Omental fat pad (tissue), 4 donors: ENCODE data around the gene TXNDC17. TPM values are rescaled to one million over a fixed set of nuclear protein-coding genes. Genes with fewer than 3 reads are reported as not detected.
"Not testable (repeated sequence)": the region's sequence is repeated elsewhere in the genome, so short reads cannot be mapped to it uniquely, and the experiment has no call there.

Experiments
- ATAC-seq: fragments of 150-250 bp; one replicate; pipeline ENCODE4 v1.9.1; 2016; ENCODE audit warnings: mild to moderate bottlenecking, moderate library complexity; ENCODE audit not compliant: low FRiP score
- DNase-seq: peaks from one replicate; pipeline ENCODE4 v3.0.0-alpha.2; 2019; ENCODE audit warnings: low spot score
- small RNA-seq: library from RNA; depleted of rRNA; stranded (forward); fragments of <200 nt; gene quantifications from one replicate; pipeline ENCODE3, GENCODE V24; 2016
- total RNA-seq, 4 donors: library from RNA; depleted of rRNA; stranded (reverse); fragments of >200 nt; gene quantifications; one replicate each; pipeline ENCODE4 v1.1.0, GENCODE V29; 2016
- TF ChIP-seq, protein P1 (sequence below), 3 donors: fragments of 450-650 bp; IDR thresholded peaks; one replicate each; pipeline ENCODE4 v1.5.1; 2016 to 2017; ENCODE audit warnings: antibody characterized with exemption in 3 of 3, mild to moderate bottlenecking in 3 of 3, moderate library complexity in 2 of 3

The TXNDC17 gene
- total RNA-seq, 4 donors from 2014 or later = 58.5 to 155 (median 109) TPM

DNA sequence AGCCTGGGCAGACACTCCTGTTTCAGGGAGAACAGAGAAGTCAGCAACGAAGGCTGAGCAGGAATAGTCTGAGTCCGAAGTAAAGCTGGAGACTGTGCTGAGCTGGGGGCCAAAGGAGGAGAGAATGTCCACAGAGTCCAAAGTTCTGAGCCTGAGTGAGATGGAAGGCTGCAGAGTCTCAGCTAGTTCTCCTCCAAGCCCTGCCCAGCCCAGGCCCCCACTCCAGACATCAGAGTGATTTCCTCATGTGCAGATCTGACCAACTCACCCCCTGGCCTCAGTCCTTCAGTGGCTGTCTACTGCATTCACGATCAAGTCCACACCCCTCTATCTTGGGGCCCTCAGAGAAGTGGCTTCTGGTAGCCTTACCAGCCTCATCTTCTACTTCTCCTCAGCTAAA, 50.7 kb downstream of the TXNDC17 start:
- no peak for ATAC-seq
- TF ChIP-seq, protein P1, sequence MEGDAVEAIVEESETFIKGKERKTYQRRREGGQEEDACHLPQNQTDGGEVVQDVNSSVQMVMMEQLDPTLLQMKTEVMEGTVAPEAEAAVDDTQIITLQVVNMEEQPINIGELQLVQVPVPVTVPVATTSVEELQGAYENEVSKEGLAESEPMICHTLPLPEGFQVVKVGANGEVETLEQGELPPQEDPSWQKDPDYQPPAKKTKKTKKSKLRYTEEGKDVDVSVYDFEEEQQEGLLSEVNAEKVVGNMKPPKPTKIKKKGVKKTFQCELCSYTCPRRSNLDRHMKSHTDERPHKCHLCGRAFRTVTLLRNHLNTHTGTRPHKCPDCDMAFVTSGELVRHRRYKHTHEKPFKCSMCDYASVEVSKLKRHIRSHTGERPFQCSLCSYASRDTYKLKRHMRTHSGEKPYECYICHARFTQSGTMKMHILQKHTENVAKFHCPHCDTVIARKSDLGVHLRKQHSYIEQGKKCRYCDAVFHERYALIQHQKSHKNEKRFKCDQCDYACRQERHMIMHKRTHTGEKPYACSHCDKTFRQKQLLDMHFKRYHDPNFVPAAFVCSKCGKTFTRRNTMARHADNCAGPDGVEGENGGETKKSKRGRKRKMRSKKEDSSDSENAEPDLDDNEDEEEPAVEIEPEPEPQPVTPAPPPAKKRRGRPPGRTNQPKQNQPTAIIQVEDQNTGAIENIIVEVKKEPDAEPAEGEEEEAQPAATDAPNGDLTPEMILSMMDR (IDR thresholded peaks at IDR 0.05) = no peak
- no peak for DNase-seq

DNA sequence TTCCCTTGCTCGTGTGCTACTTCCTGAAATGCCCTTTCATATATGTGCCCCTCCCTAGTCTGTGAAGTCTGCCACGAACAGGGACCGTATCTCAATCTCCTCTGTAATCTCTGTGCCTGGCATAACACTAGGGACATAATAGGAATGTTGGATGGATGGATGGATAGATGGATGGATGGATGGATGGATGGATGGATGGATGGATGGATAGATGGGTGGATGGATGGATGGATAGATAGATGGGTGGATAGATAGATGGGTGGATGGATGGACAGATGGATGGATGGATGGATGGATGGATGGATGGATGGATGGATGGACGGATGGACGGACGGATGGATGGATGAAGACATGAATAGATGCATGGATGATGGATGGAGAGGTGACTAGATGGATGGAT, 51.1 kb downstream of the TXNDC17 start:
- ATAC-seq, DNase-seq: not testable (repeated sequence)

Small RNA genes within 50 kb of the gene (small RNA-seq; reads per million reads assigned to genes)
- gene MIR4520-1 (not detected), gene RNA5SP435 (1.4 reads per million, percentile 15 among the genes with 10 or more reads in this experiment)

Other genes with a start within 250 kb of the TXNDC17 start
- not detected for gene AIPL1, start 205.9 kb upstream of the TXNDC17 start, total RNA-seq
- gene PIMREG, start 196.6 kb upstream of the TXNDC17 start, total RNA-seq = 1 to 10 TPM in 1 of 4 donors, under 1 TPM in 1, not detected in 2; 0.47 to 1.2 TPM
- gene PITPNM3, start 84.5 kb upstream of the TXNDC17 start, total RNA-seq = 1 to 10 TPM in 3 of 4 donors, under 1 TPM in 1; 0.82 to 3.5 (median 2.5) TPM
- gene KIAA0753, start 349 bp upstream of the TXNDC17 start, total RNA-seq = 10 to 100 TPM in 3 of 4 donors, 1 to 10 TPM in 1; 9.5 to 11.8 (median 11.1) TPM
- 1 to 10 TPM; 5.5 to 9.9 (median 8.2) TPM for gene MED31, start 10.5 kb downstream of the TXNDC17 start, total RNA-seq
- under 1 TPM; 0.56 to 0.79 (median 0.63) TPM for gene C17orf100, start 10.7 kb downstream of the TXNDC17 start, total RNA-seq
- under 1 TPM in 1 of 4 donors, not detected in 3; 0.25 TPM for gene SLC13A5, start 72.3 kb downstream of the TXNDC17 start, total RNA-seq
- 100 to 1,000 TPM in 1 of 4 donors, 10 to 100 TPM in 3; 17.5 to 201 (median 33.6) TPM for gene XAF1, start 115.0 kb downstream of the TXNDC17 start, total RNA-seq
- 1 to 10 TPM in 2 of 4 donors, under 1 TPM in 1, not detected in 1; 0.75 to 1.1 (median 1.0) TPM for gene FBXO39, start 135.2 kb downstream of the TXNDC17 start, total RNA-seq
- not detected for gene TEKT1, start 190.7 kb downstream of the TXNDC17 start, total RNA-seq